Natural killer cell treated with Interleukin-12 subunit alpha and Interleukin-12 subunit beta and Interleukin-15 and Interleukin-18, amount 100 ng/mL, for 72 hours (primary cell): ENCODE measurements around the gene RPL32. TPM values are rescaled to one million over a fixed set of nuclear protein-coding genes. Genes with fewer than 3 reads are reported as not detected.
A peak's percentile ranks its signal among the peaks of the same experiment; 100 is the strongest.

Source experiments
- ATAC-seq, 2 donors: fragments of 150-1000 bp; cut with Tn5 transposase in 1 of 2; sonication (Bioruptor Pico), chemical (Tn5 transposase) in 1 of 2; 2 replicates each; pipeline ENCODE4 v1.10.0; 2021
- DNase-seq: peaks from one replicate; pipeline ENCODE4 v3.0.0; 2022; ENCODE audit warnings: low spot score
- H3K27ac Mint-ChIP-seq, 2 donors: 1 replicate in 1 of 2; 2 replicates in 1 of 2; pipeline ENCODE4 v1.8.0; 2022; ENCODE audit warnings: mixed read lengths in 2 of 2, mild to moderate bottlenecking in 1 of 2, moderate library complexity in 1 of 2
- H3K27me3 Mint-ChIP-seq, 2 donors: 1 replicate in 1 of 2; 2 replicates in 1 of 2; pipeline ENCODE4 v1.8.0; 2022; ENCODE audit warnings: mixed read lengths in 2 of 2
- H3K36me3 Mint-ChIP-seq: one replicate; pipeline ENCODE4 v1.8.0; 2022; ENCODE audit warnings: mixed read lengths
- H3K4me1 Mint-ChIP-seq, 2 donors: 1 replicate in 1 of 2; 2 replicates in 1 of 2; pipeline ENCODE4 v1.8.0; 2022; ENCODE audit warnings: low read depth in 2 of 2, mixed read lengths in 2 of 2, mild to moderate bottlenecking in 1 of 2
- H3K4me3 Mint-ChIP-seq: one replicate; pipeline ENCODE4 v1.8.0; 2022; ENCODE audit warnings: mixed read lengths
- H3K9me3 Mint-ChIP-seq: 2 replicates; pipeline ENCODE4 v1.8.0; 2022; ENCODE audit warnings: mixed read lengths
- total RNA-seq, 2 donors: library from RNA; stranded (reverse); gene quantifications; one replicate each; pipeline ENCODE4 v1.2.3, GENCODE V29; 2022

RPL32 gene
- total RNA-seq, 2 donors from 2014 or later: 1,132 to 1,133 TPM

DNA sequence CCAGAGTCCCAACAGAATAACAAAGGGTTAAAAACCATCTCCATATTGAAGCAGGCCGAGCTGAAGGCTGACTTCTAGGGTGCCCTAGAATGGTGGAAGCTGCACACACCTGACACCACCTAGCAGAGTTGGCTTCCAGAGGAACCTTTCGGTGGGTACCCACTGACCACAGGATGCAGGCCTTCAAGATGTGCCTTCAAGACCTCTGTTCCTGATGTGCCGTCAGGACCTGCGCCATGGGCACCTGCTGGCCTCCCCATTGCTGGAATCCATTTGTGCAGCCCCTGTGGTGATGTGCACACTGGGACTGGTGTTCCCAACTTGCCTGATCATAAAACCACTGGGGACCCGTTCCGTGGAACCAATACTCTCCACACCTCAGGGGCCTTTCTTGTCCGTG is 35.7 kb upstream of the RPL32 start:
- ATAC-seq (no peak), DNase-seq (no peak)
- Mint-ChIP-seq H3K36me3 (no peaks in the 10 kb centered on the region), H3K9me3 (no peaks in the 10 kb centered on the region), H3K4me1 (peaks cover 0 to under 1% of the 10 kb centered on the region in 2 donors), H3K4me3 (no peak overlapping the region), H3K27ac (no peak overlapping the region), H3K27me3 (peaks cover 0 to 13% of the 10 kb centered on the region in 2 donors)

DNA sequence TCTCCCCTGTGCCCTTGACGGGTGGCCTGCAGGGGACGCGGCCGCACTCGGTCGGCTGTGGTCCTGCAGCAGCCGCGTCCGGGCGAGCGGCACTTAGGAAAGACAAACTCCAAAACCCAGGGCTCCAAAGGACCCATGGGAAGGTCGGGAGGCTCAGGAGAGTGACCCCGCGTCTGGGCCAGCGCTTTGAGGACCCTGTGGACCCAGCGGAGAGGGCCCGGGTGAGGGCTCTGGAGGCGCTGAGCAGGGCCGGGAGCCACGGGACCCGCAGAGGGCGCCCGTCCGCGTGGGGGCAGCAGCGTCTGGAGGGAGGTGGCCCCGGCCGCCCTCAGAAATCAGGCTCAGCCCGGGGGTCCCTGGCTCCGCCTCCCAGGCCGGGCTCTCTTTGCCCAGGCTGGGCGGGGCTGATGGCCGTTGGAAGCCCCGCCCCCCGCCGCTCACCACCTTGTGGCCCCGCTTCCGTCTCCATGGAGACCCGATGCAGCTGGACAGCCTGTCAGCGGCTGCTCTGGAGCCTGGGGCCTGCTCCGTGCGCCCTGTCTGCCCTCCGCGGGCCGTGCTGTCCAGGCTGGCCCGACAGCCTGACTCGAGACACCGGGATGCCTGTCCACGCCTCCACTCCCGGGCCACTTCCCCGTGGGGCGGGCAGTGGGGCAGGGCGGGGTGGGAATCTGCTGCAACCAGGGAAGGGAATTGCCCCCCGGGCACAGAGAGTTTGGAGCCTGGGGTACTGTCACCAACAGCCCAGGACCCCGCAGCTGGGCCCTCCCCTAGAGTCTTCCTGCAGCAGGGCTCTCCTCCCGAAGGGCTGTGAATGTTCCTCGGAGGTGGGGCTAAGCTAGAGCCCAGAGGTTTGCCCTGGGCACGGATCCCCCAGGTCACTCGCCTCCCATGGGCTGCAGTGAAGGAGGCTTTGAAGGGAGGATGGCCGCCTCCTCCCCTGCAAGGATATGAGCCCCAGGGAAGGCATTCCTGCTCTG is 34.8 kb upstream of the RPL32 start:
- Mint-ChIP-seq H3K27ac (no peak overlapping the region), H3K36me3 (no peaks in the 10 kb centered on the region), H3K9me3 (no peaks in the 10 kb centered on the region), H3K4me3 (no peak overlapping the region), H3K4me1 (peaks cover 3 to 4% of the 10 kb centered on the region in 2 donors), H3K27me3 (peaks cover 0 to 13% of the 10 kb centered on the region in 2 donors)
- DNase-seq (no peak), ATAC-seq (peak; percentile 71 to 77)

DNA sequence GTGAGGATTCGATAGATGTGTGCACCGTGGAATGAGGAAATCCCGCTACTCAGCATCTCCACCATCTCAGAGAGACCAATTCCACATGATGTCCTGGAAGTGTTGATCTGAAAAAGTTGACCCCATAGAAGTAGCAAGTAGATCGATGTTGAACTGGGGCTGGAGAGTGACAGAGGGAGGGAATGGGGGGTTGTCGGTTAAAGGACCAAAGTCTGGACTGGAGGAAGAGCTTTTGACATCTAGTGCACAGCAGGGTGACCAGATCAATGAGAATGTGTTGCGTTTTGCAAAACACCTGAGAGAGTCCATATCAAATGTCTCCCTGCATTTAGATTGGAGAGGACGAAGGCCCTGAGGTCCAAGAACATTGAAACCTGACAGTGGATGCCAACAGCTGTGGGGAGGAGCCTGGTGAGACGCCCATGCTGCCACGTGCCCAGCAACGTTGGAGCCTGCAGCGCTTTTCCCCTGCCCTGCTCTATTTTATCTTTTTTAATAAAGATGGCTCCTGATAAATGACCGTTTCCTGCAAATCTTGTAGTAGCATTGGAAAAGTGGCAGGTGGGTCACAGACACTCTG is 30.1 kb upstream of the RPL32 start:
- Mint-ChIP-seq H3K4me1 (peaks cover 21 to 25% of the 10 kb centered on the region in 2 donors), H3K36me3 (no peaks in the 10 kb centered on the region), H3K9me3 (no peaks in the 10 kb centered on the region), H3K27ac (peak overlapping the region; percentile 77 to 88), H3K4me3 (peak overlapping the region; percentile 79), H3K27me3 (peaks cover 7 to 13% of the 10 kb centered on the region in 2 donors)
- no peak for ATAC-seq
- DNase-seq: no peak

- H3K36me3 Mint-ChIP-seq: no peaks in the 10 kb centered on the region
- peak overlapping the region; percentile 77 to 88 for H3K27ac Mint-ChIP-seq
- DNase-seq (no peak), ATAC-seq (peak; percentile 58 to 79)
- peak overlapping the region; percentile 79 for H3K4me3 Mint-ChIP-seq
- no peaks in the 10 kb centered on the region for H3K9me3 Mint-ChIP-seq
- peaks cover 9 to 13% of the 10 kb centered on the region in 2 donors for H3K27me3 Mint-ChIP-seq
- H3K4me1 Mint-ChIP-seq: peaks cover 21 to 25% of the 10 kb centered on the region in 2 donors
Observed at GRCh38 chr3:12870942-12871341, 29.6 kb upstream of the RPL32 start.

- Mint-ChIP-seq H3K27ac (no peak overlapping the region), H3K9me3 (peaks cover 4% of the 10 kb centered on the region), H3K4me1 (peaks cover 21 to 25% of the 10 kb centered on the region in 2 donors), H3K36me3 (peaks cover 4% of the 10 kb centered on the region), H3K4me3 (peak overlapping the region; percentile 81), H3K27me3 (peaks cover 7 to 14% of the 10 kb centered on the region in 2 donors)
- DNase-seq: peak; percentile 66
- ATAC-seq: peak; percentile 70 to 81
Observed at GRCh38 chr3:12869035-12869621, 27.8 kb upstream of the RPL32 start.

GRCh38 chr3:12868039-12869034 is 27.0 kb upstream of the RPL32 start:
- H3K27ac Mint-ChIP-seq: peak overlapping the region in 1 of 2 donors; percentile 15
- H3K36me3 Mint-ChIP-seq: peaks cover 4% of the 10 kb centered on the region
- H3K4me1 Mint-ChIP-seq: peaks cover 21 to 25% of the 10 kb centered on the region in 2 donors
- H3K4me3 Mint-ChIP-seq: peak overlapping the region; percentile 81
- peak; percentile 65 to 78 for ATAC-seq
- H3K9me3 Mint-ChIP-seq: peaks cover 4% of the 10 kb centered on the region
- H3K27me3 Mint-ChIP-seq: peaks cover 7 to 14% of the 10 kb centered on the region in 2 donors
- DNase-seq: peak; percentile 74

GRCh38 chr3:12866836-12867235 is 25.5 kb upstream of the RPL32 start:
- H3K4me3 Mint-ChIP-seq: no peak overlapping the region
- peaks cover 21 to 25% of the 10 kb centered on the region in 2 donors for H3K4me1 Mint-ChIP-seq
- DNase-seq (no peak), ATAC-seq (no peak)
- peaks cover 7 to 14% of the 10 kb centered on the region in 2 donors for H3K27me3 Mint-ChIP-seq
- peaks cover 4% of the 10 kb centered on the region for H3K9me3 Mint-ChIP-seq
- H3K36me3 Mint-ChIP-seq: peaks cover 4% of the 10 kb centered on the region
- H3K27ac Mint-ChIP-seq: no peak overlapping the region

DNA sequence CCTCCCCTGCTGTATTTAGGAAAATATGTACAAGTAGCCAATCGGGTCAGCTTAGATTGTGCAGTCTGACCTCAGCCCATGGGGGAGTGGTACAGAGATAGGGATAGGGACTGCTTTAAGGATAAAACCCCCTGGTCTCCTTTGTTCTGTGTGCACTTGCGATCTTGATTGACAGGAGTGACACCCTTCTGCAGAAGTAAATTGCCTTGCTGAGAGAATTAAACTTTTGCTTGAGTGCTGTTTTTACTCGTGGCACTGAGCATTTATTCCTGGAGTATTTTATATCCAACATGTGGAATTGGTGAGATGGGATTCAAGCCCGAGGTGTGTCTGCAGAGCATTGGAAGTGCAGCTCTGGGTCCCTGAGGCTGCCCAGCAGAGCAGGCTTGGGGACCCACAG is 23.9 kb upstream of the RPL32 start:
- peaks cover 4% of the 10 kb centered on the region for H3K36me3 Mint-ChIP-seq
- H3K4me1 Mint-ChIP-seq: peaks cover 11 to 14% of the 10 kb centered on the region in 2 donors
- peaks cover 7 to 12% of the 10 kb centered on the region in 2 donors for H3K27me3 Mint-ChIP-seq
- DNase-seq (no peak), ATAC-seq (no peak)
- H3K4me3 Mint-ChIP-seq: no peak overlapping the region
- peaks cover 4% of the 10 kb centered on the region for H3K9me3 Mint-ChIP-seq
- H3K27ac Mint-ChIP-seq: no peak overlapping the region

GRCh38 chr3:12862387-12862786 is 21.0 kb upstream of the RPL32 start:
- no peak overlapping the region for H3K4me3 Mint-ChIP-seq
- H3K4me1 Mint-ChIP-seq: no peaks in the 10 kb centered on the region
- peaks cover 7% of the 10 kb centered on the region in 2 donors for H3K27me3 Mint-ChIP-seq
- no peak overlapping the region for H3K27ac Mint-ChIP-seq
- peaks cover 4% of the 10 kb centered on the region for H3K36me3 Mint-ChIP-seq
- DNase-seq (no peak), ATAC-seq (no peak)
- H3K9me3 Mint-ChIP-seq: peaks cover 4% of the 10 kb centered on the region

- Mint-ChIP-seq H3K4me3 (no peak overlapping the region), H3K27ac (no peak overlapping the region), H3K27me3 (peaks cover 7% of the 10 kb centered on the region in 2 donors), H3K36me3 (peaks cover 4% of the 10 kb centered on the region), H3K4me1 (no peaks in the 10 kb centered on the region), H3K9me3 (peaks cover 4% of the 10 kb centered on the region)
- ATAC-seq: no peak
- DNase-seq: no peak
Observed at GRCh38 chr3:12861611-12862010, 20.2 kb upstream of the RPL32 start.

DNA sequence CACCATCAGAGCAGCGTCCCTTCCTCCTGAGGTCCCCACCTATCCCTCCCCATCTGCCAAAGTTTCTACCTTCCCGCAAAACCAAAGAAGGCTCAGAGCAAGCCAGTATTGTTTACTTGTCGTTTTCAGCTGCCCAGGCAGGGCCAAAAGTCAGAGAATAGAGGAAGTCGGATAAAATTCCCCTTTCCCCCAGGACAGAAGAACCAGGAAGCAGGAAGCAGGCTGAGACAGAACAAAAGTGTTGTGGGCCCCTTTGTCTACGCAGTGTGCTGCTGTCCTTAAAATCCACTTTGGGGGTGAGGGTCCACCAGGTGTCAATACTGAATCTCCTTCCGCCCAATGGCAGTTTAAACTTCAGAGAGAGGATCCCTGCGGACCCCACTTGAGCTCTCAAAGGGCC is 18.5 kb upstream of the RPL32 start:
- ATAC-seq (no peak), DNase-seq (no peak)
- Mint-ChIP-seq H3K9me3 (no peaks in the 10 kb centered on the region), H3K36me3 (no peaks in the 10 kb centered on the region), H3K4me3 (no peak overlapping the region), H3K27me3 (peaks cover 0 to 1% of the 10 kb centered on the region in 2 donors), H3K27ac (no peak overlapping the region), H3K4me1 (no peaks in the 10 kb centered on the region)

DNA sequence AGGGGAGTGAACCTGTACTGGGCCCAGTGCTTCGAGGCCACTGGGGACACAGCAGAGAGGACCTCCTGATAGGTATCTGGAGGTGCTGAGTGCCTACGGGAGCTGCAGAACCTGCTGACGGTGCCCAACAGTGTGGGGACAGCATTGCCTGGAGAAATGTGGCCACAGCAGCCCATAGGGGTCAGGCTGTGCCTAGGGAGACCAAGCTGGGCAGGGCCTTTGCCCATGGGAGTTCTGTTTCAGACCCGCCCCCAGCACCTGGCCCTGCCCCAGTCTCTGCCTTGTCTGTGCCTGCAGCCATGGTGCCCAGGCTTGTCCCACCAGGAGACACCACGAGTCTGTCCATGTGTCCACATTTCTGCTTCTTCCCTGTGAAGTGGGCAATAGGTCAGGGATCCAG is 15.3 kb upstream of the RPL32 start:
- no peaks in the 10 kb centered on the region for H3K4me1 Mint-ChIP-seq
- H3K27me3 Mint-ChIP-seq: peaks cover 0 to 8% of the 10 kb centered on the region in 2 donors
- DNase-seq (no peak), ATAC-seq (no peak)
- no peaks in the 10 kb centered on the region for H3K36me3 Mint-ChIP-seq
- no peak overlapping the region for H3K27ac Mint-ChIP-seq
- no peaks in the 10 kb centered on the region for H3K9me3 Mint-ChIP-seq
- no peak overlapping the region for H3K4me3 Mint-ChIP-seq

- DNase-seq (no peak), ATAC-seq (no peak)
- H3K27ac Mint-ChIP-seq: no peak overlapping the region
- H3K27me3 Mint-ChIP-seq: peaks cover 4 to 8% of the 10 kb centered on the region in 2 donors
- H3K9me3 Mint-ChIP-seq: no peaks in the 10 kb centered on the region
- H3K4me3 Mint-ChIP-seq: no peak overlapping the region
- no peaks in the 10 kb centered on the region for H3K36me3 Mint-ChIP-seq
- no peaks in the 10 kb centered on the region for H3K4me1 Mint-ChIP-seq
Observed at GRCh38 chr3:12854565-12854964, 13.2 kb upstream of the RPL32 start.
